GM19468 (cell line): Measurements from ENCODE around the gene EXOC6B.

Experiments
- ATAC-seq: cut with Tn5 transposase; IDR thresholded peaks from one replicate; pipeline ENCODE4 v1.9.1; 2021; ENCODE audit warnings: mild to moderate bottlenecking, moderate library complexity, moderate number of reproducible peaks; ENCODE audit not compliant: unreplicated experiment; ENCODE audit errors: extremely low read depth

EXOC6B gene

GRCh38 chr2:72143441-72144273 lies 682.2 kb downstream of the EXOC6B start:
- no peak for ATAC-seq

DNA sequence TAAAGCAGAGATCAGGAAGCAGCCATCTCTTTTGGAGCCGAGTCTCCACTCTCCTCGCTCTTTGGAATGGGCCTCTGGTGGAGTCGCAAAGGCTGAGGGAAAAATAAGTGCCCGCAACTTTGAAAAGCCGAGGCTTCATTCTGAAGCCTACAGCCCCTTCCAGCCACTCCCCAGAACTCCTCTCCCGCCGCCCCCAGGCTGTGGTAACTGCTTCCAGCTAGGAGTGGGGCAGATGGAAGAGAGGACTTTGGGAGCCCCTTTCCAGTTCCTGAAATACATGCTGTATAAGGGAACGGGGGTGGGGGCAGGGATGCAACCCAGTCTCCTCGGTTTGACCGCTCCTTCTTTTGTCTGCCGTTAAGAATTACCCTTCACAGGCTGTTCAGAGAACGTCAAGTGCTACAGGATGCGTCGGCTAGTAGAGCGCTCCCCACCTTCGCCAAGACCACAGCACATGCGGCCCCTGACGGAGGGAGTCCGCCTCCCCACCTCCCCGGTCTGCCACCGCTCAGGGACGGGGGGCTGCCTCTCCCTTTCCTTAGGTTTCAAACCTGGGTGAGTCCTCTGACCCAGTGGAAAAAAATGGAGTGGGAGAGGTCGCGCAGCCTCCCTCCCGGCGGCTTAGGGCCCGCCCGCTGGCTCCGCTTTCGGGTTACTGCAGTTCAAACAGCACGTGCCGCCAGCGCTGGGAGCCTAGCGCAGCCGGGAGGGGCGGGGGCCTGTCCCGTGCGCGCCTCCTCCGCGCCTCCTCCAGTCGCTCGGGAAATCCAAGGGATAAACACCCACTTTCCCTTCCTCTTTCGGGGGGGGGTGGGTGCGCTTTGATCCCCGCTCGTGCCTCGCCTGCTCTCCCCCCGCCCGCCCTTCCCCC lies 683.0 kb downstream of the EXOC6B start:
- no peak for ATAC-seq

- ATAC-seq = no peak
These were observed 683.9 kb downstream of the EXOC6B start for GRCh38 chr2:72141881-72142451.

GRCh38 chr2:72141032-72141645 lies 684.7 kb downstream of the EXOC6B start:
- ATAC-seq = no peak

DNA sequence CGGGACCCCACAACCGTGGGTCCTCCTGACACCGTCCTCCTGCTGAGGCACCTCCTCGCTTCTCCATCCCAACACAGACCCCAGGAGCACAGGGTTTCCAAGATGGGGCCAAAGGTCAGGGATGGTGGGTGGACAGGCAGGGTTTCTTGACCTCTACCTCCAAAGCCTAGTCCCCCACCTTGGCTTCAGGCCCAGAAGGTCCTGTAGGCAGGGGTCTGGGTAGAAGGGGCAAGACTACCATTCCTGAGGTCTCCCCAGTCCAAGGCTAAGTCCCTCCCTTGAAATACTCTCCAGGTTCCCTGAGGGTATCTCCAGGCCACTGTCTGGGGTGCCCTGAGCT lies 685.2 kb downstream of the EXOC6B start:
- ATAC-seq = no peak

DNA sequence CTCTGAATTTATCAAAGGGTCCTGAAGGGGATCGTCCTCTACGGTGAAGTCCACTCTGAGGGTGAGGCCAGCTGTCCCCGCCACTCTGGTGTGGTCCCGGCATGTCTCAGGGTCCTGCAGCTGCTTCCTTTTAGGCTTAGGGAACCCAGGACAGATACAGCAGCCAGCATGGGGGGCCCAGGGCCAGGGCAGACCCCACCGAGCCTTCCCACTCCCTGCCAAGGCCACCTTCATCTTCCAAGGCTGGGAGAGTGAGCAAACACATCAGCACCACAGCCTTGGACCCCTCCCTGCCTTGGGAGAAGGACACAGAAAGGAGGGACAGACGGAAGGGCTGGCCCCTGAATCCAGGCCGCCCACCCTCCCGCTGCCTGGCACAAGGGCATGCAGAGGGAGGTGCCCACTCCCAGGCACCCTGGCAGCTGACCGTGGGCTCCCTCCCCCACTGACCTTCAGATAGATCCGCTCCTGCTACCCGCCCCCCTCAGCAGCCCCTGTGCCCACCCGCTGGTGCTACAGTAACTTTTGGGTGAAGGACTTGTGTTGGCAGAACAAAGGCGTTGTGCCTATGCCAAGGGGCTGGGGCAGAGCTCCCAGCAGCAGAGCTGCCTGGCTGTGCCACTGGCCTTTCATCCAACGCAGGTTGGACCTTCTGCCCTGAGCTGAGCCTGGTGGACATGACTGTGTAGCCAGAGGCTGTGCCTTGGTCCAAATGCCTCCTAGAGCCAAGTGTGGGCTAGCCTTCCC lies 685.8 kb downstream of the EXOC6B start:
- ATAC-seq = no peak

DNA sequence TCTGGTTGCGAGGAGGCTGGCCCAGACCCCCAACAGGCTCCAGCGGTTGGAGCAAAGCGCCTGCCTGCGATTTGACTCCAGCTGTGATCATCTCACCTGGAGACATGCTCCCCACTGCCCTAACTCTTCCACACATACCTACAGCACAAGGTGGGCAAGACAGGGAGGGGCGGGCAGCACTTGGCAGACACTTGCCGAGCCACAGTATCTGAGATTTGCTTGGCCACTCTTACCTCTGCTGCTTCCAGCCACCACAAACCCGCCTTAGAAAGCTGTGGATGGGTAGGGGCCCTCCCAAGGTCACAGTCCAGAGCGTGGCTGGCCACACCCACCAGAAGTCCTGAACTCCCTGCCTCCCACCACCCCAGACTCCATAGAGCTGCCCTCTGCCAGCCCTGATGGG lies 686.4 kb downstream of the EXOC6B start:
- no peak for ATAC-seq

GRCh38 chr2:72138921-72139381 lies 686.9 kb downstream of the EXOC6B start:
- no peak for ATAC-seq

DNA sequence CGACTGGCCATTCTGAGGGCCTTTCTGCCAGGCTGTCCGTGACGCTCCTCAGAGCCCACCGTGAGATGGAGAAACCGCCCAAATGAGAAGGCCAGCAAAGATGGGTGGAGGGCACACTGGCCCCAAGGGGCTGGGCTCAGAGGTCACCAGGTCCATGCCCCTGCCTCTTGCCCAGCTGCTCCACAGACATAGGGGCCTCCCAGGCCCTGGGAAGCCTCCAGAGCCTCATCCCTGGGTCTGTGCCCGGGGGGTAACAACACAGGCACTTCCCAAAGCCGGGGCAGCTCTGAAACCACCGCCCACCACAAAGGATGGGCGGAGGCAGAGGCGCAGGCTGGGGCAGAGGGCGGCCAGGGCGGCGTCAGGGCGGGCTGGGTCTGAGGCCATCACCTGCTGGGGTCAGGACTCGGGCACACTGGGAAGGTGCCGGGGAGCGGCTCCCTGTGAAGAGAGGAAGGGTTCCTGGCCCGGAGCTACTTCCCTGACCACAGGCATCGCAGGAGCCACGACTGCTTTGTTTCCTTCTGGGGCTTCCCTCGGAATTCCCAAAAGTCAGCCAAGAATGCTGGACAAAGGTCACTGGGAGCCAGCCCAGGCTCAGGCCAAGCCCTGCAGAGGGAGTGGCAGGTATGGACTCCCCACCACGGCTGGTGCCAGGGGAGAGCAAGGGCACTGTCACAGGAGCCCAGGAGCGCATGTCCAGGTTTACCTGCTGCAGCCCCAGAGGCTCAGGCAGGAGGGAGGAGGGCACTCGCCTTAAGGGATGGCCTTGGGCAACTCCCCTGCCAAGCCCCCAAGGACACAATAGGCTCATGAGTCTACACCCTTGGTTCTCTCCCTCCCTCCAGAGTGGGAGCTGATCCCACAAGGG lies 687.6 kb downstream of the EXOC6B start:
- ATAC-seq = no peak

DNA sequence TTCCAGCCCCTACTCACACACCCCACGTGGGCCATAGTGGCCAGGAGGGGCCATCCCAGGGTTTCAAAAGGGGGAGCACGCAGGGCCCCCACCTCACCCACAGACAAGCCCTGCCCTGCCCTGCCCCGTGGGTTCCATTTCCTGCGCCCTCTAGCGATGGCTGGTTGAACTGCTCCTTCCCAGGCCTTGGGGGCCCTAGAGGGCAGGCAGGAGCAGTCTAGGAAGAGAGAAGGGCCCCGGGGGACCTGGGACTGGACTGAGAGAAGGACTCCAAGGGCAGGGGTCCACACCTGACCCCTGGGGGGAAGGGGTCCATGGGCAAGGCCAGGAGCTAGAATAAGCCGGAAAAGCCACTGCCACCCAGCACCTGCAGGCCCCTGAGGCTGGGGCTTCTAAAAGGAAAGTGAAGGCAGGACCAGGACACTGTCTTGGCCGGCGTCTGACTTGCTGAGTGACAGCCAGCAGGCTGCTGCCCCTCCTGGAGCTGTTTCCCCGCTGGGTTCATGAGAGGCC lies 688.3 kb downstream of the EXOC6B start:
- no peak for ATAC-seq

GRCh38 chr2:72136933-72137497 lies 688.8 kb downstream of the EXOC6B start:
- ATAC-seq = no peak

GRCh38 chr2:72136331-72136730 lies 689.5 kb downstream of the EXOC6B start:
- no peak for ATAC-seq

- no peak for ATAC-seq
These were observed 689.9 kb downstream of the EXOC6B start for GRCh38 chr2:72135921-72136320.

- no peak for ATAC-seq
These were observed 690.6 kb downstream of the EXOC6B start for GRCh38 chr2:72134997-72135800.

DNA sequence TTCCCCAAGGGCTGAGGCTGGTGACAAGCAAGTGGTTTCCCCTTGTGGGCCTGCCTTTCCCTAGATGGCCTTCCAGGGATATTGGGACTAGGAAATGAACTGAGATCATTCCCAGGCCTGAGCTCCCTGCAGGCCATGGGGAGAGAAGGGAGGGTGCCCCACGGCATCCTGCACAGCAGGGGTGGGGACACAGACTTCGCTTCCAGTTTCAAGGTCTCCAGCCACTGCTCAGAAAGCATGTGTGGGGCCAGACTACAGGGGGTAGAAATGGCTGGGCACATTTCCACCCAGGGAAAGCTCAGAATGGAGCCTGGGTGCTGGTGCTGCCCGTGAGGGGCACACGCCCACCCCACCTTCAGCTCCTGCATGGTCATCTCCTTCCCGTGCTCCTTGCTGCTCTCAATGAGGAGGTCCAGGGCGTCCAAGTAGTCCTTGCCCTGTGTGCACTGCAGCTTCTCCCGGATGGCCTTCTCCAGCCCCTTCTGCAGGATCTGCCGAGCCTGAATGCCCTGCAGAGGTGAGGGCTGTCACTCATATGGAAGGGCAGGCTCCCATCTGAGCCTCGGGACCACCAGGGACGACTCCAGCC lies 691.3 kb downstream of the EXOC6B start:
- ATAC-seq = no peak

DNA sequence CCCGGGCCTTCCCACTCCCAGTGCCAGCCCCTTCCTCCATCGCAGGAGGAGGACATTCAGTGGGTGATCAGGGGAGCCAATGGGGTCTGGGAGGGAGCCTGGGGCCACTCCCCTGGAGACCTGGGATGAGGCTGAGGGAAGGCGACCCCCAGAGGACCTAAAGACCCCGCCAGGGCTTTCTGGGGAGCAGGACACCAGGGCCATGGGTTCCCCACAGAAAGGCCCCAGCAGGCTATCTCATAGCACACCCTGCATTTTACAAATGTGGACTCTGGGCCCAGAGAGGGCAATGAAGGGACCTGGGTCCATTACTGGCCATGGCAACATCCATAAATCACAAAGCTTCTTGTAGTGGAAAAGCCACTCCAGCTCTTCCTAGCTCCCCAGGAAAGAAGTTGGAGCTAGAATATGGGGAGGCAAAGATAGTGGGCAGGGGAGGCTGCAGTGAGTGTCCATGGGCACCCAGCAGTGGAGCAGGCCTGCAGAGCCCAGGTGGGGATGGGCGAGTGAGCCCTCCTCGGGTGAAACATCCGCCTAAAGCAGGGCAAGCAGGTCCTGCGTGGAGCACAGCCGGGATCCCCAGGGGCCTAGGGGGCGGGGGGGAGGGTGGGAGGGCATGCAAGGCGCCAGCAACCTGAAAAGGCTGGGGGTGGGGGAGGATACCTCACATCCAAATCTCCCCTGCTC lies 692.0 kb downstream of the EXOC6B start:
- ATAC-seq = no peak
